GM23248 (cell line): ENCODE measurements around the gene ABCC4.

Experiments
- EZH2 ChIP-seq: fragments of 200-600 bp; sonication (generic); IDR thresholded peaks from 2 replicates; pipeline ENCODE4 v1.6.1; 2018; ENCODE audit warnings: antibody characterized with exemption, mild to moderate bottlenecking; ENCODE audit not compliant: insufficient read depth, poor library complexity, severe bottlenecking
- EZH2phosphoT487 ChIP-seq: fragments of 200-600 bp; sonication (generic); IDR thresholded peaks from 2 replicates; pipeline ENCODE4 v1.6.1; 2018; ENCODE audit warnings: antibody characterized with exemption, moderate library complexity, mild to moderate bottlenecking, low read depth; ENCODE audit not compliant: insufficient read depth

GRCh38 chr13:95174517-95174916 is 126.7 kb downstream of the ABCC4 start:
- TF ChIP-seq EZH2 (no peak), EZH2phosphoT487 (no peak)
